Thoracic aorta (tissue), 2 donors: ENCODE measurements around the gene TMEM63A. TPM values are rescaled to one million over a fixed set of nuclear protein-coding genes. Genes with fewer than 3 reads are reported as not detected.

ENCODE experiments used
- ATAC-seq: fragments of 150-250 bp; one replicate; pipeline ENCODE4 v1.8.0; 2017; ENCODE audit warnings: low read depth; ENCODE audit not compliant: insufficient number of reproducible peaks, low FRiP score
- DNase-seq: peaks from one replicate; pipeline ENCODE4 v3.0.0-alpha.2; 2020; ENCODE audit warnings: low spot score
- H3K27ac ChIP-seq, 2 donors: fragments of 200-600 bp; sonication (generic); 1 replicate in 1 of 2; 2 replicates in 1 of 2; pipeline ENCODE4 v1.5.1; 2016; ENCODE audit warnings: mild to moderate bottlenecking in 2 of 2, moderate library complexity in 2 of 2
- H3K27me3 ChIP-seq: fragments of 200-600 bp; sonication (generic); replicated peaks from 2 replicates; pipeline ENCODE4 v1.6.0; 2016; ENCODE audit warnings: mild to moderate bottlenecking; ENCODE audit not compliant: insufficient read depth
- H3K36me3 ChIP-seq: fragments of 200-600 bp; sonication (generic); one replicate; pipeline ENCODE4 v1.5.1; 2016
- H3K4me1 ChIP-seq, 2 donors: fragments of 200-600 bp; sonication (generic); 1 replicate in 1 of 2; 2 replicates in 1 of 2; pipeline versions ENCODE4 v1.5.1 to v1.6.0; 2016; ENCODE audit warnings: low read depth in 2 of 2, mild to moderate bottlenecking in 1 of 2; ENCODE audit not compliant: control insufficient read depth in 1 of 2
- H3K4me3 ChIP-seq: fragments of 200-600 bp; sonication (generic); 2 replicates; pipeline ENCODE4 v1.5.1; 2016; ENCODE audit warnings: mild to moderate bottlenecking
- H3K9me3 ChIP-seq: fragments of 200-600 bp; sonication (generic); 2 replicates; pipeline ENCODE4 v1.5.1; 2016
- CTCF ChIP-seq: fragments of 200-600 bp; sonication (generic); IDR thresholded peaks from one replicate; pipeline ENCODE4 v1.5.1; 2019; ENCODE audit warnings: antibody characterized with exemption
- total RNA-seq, 2 donors: library from RNA; depleted of rRNA; stranded (reverse); fragments of >200 nt; gene quantifications; one replicate each; pipeline versions ENCODE4 v1.1.0 to v1.2.3, GENCODE V29; 2016

The TMEM63A gene
- total RNA-seq, 2 donors from 2014 or later, result 75.1 to 105 TPM

GRCh38 chr1:225828706-225829345, 53.4 kb downstream of the TMEM63A start:
- no peak overlapping the region for H3K4me3 ChIP-seq
- TF ChIP-seq CTCF, result no peak
- H3K27me3 ChIP-seq, result no peaks in the 10 kb centered on the region
- no peaks in the 10 kb centered on the region for H3K9me3 ChIP-seq
- DNase-seq, result no peak
- H3K4me1 ChIP-seq, result peaks cover 6 to 28% of the 10 kb centered on the region in 2 donors
- ATAC-seq, result no peak
- H3K36me3 ChIP-seq, result peaks cover 31% of the 10 kb centered on the region
- H3K27ac ChIP-seq, result no peak overlapping the region

DNA sequence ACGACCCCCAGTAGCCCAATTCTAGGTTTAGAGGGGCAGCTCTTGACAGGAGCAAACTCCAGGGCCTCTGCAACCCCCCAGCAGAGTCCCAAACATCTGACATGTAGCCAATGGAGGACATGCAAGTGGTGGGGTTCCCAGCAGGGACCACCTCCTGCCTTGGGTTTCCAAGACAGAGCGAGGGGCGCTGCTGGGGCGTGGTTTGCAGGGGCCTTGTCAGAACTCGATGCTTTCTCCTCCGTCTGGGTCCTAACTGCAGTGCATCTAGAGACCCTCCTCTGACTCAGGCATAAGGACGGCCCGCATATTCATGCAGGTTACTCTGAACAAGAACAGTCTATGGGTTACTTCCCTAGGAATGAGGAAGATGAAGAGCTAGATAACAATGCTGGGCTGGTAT, 55.1 kb downstream of the TMEM63A start:
- TF ChIP-seq CTCF, result no peak

DNA sequence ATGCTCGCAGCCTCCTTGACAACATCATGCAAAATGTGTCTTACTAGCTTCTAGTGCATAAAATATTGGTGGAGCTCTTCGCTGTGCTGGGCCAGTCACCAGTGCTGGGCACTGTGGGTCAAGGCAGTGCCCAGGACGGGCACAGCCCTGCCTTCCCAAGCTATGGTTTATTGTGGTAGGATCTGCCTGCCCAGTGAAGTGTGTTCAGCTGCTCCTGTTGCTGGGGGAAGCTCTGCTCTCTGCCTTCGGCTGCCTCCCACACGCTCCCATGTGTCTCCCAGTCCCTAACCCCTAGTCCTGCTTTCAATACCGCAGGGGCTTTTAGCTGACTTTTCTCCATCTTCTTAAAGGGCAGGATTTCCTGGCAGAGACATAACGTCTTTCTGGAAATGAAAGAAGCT, 56.6 kb downstream of the TMEM63A start:
- no peak overlapping the region for H3K27ac ChIP-seq

More for the DNA sequence above, 55.1 kb downstream of the TMEM63A start:
- H3K4me3 ChIP-seq, result no peak overlapping the region
- no peak for DNase-seq
- peaks cover 6 to 45% of the 10 kb centered on the region in 2 donors for H3K4me1 ChIP-seq
- H3K9me3 ChIP-seq, result no peaks in the 10 kb centered on the region
- peaks cover 25% of the 10 kb centered on the region for H3K36me3 ChIP-seq
- H3K27ac ChIP-seq, result no peak overlapping the region
- ATAC-seq, result no peak
- H3K27me3 ChIP-seq, result no peaks in the 10 kb centered on the region

GRCh38 chr1:225825078-225825477, 57.1 kb downstream of the TMEM63A start:
- peaks cover 14 to 62% of the 10 kb centered on the region in 2 donors for H3K4me1 ChIP-seq
- H3K9me3 ChIP-seq, result no peaks in the 10 kb centered on the region
- H3K27me3 ChIP-seq, result no peaks in the 10 kb centered on the region
- DNase-seq, result no peak
- H3K4me3 ChIP-seq, result no peak overlapping the region
- no peak overlapping the region for H3K27ac ChIP-seq
- no peak for ATAC-seq
- peaks cover 8% of the 10 kb centered on the region for H3K36me3 ChIP-seq
- no peak for TF ChIP-seq CTCF

More for the DNA sequence above, 56.6 kb downstream of the TMEM63A start:
- H3K27me3 ChIP-seq, result no peaks in the 10 kb centered on the region
- ATAC-seq (no peak), DNase-seq (no peak)
- peaks cover 12% of the 10 kb centered on the region for H3K36me3 ChIP-seq
- TF ChIP-seq CTCF, result no peak
- no peaks in the 10 kb centered on the region for H3K9me3 ChIP-seq
- H3K4me1 ChIP-seq, result peaks cover 9 to 56% of the 10 kb centered on the region in 2 donors
- H3K4me3 ChIP-seq, result no peak overlapping the region

DNA sequence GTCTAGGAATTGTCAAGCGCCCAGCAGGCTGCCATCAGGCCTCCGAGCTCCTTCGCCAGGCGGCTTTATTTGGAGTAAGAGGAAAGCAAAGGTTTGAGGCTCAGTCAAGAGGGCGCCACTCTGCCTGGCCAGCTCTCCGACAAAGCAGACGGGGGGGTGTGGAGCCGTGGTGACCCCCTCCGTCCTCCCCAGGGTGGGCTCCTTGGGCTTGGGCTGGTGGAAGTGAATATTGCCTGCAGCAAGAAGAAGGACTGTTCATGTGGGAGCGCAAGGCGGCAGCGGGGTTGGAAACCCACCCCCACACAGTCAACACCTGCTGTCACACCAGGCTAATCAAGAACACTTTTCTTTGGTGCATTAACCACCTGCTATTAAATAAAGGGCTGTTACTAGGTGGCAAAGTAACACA, 57.6 kb downstream of the TMEM63A start:
- no peak for TF ChIP-seq CTCF
- no peak for ATAC-seq
- Histone ChIP-seq H3K9me3 (no peaks in the 10 kb centered on the region), H3K4me3 (no peak overlapping the region), H3K27ac (no peak overlapping the region), H3K36me3 (peaks cover 6% of the 10 kb centered on the region), H3K27me3 (no peaks in the 10 kb centered on the region), H3K4me1 (peaks cover 19 to 67% of the 10 kb centered on the region in 2 donors)
- no peak for DNase-seq
